H1 (cell line): Measurements from ENCODE around the gene SMYD3. TPM values are rescaled to one million over a fixed set of nuclear protein-coding genes. Genes with fewer than 3 reads are reported as not detected.

ENCODE experiments used
- ASH2L ChIP-seq: fragments of 200-600, 300-600 bp; sonication (generic); IDR thresholded peaks from one replicate; pipeline ENCODE4 v1.7.1; 2017; ENCODE audit warnings: low read length
- BRCA1 ChIP-seq: IDR thresholded peaks from 2 replicates; pipeline ENCODE4 v1.6.1; 2012; ENCODE audit warnings: low read depth, low read length, improper control_type of control experiment
- CHD7 ChIP-seq: fragments of 300-600 bp; sonication (generic); IDR thresholded peaks from 2 replicates; pipeline ENCODE4 v1.7.1; 2012; ENCODE audit warnings: low read length, moderate library complexity, mild to moderate bottlenecking, inconsistent platforms; ENCODE audit not compliant: insufficient replicate concordance
- EGR1 ChIP-seq: IDR thresholded peaks from 2 replicates; pipeline ENCODE4 v1.6.1; 2011; ENCODE audit warnings: low read depth, low read length, borderline replicate concordance
- KDM4A ChIP-seq: IDR thresholded peaks from one replicate; pipeline ENCODE4 v1.7.1; 2012; ENCODE audit warnings: low read depth, mild to moderate bottlenecking, moderate library complexity, low read length, inconsistent platforms; ENCODE audit not compliant: severe bottlenecking
- POLR2A ChIP-seq, 2 experiments: IDR thresholded peaks; 1 replicate in 1 of 2; 2 replicates in 1 of 2; pipeline ENCODE4 v1.6.1; 2011; ENCODE audit warnings: low read depth in 2 of 2, low read length in 2 of 2, mild to moderate bottlenecking in 2 of 2; ENCODE audit errors: control extremely low read depth in 1 of 2
- polyA plus RNA-seq, 7 experiments: library from polyadenylated mRNA; depleted of rRNA in 3 of 7; stranded (reverse) in 5 of 7; unstranded in 2 of 7; fragments of >200 nt in 5 of 7; fragments of 200-250 nt in 2 of 7; gene quantifications; 1 replicate in 5 of 7; 2 replicates in 1 of 7; 4 replicates in 1 of 7; pipeline versions ENCODE4 v1.2.1 to v1.2.3, GENCODE V29; 2011 to 2013; ENCODE audit warnings: missing spikeins in 2 of 7, mixed read lengths in 2 of 7
- total RNA-seq: library from RNA; stranded (reverse); fragmentation: NEBNext Ultra II Directional; extraction: Animal tissue kit (Norgen Biotek cat#: 25700); gene quantifications from 2 replicates; pipeline ENCODE4 v1.2.1, GENCODE V29; 2021

The SMYD3 gene
- total and polyA plus RNA-seq, 2 of the 8 experiments (the other 6 are each of a cell fraction or from before 2014, with no cell fraction given), result 17.3 to 25.4 TPM

- TF ChIP-seq KDM4A (no peak), CHD7 (no peak), ASH2L (no peak), EGR1 (no peak), POLR2A (IDR thresholded peaks at IDR 0.05; ENCODE audit: control extremely low read depth in 1 of 2, low read depth in 2 of 2, low read length in 2 of 2) (no peak), BRCA1 (no peak)
Measured at GRCh38 chr1:246338546-246338945, 168.5 kb downstream of the SMYD3 start (continued).
